OCI-LY7 (cell line): Measurements from ENCODE around the gene PLXDC2. TPM values are rescaled to one million over a fixed set of nuclear protein-coding genes. Genes with fewer than 3 reads are reported as not detected.

ENCODE experiments used
- BruUV-seq: library from RNA; stranded (reverse); fragments of 400-500 nt; replicated peaks from 2 replicates; lab custom pipeline; 2021; lab: Mats Ljungman, UMichigan
- CTCF ChIA-PET: fragments of 300-600 bp; sonication (Branson Sonifier 250); formaldehyde crosslinking; loops from one replicate; lab custom pipeline; 2022; ENCODE audit warnings: antibody characterized with exemption; ENCODE audit not compliant: unreplicated experiment; lab: Charles Lee
- POLR2A ChIA-PET: fragments of 300-600 bp; sonication (Branson Sonifier 250); formaldehyde crosslinking; loops from one replicate; lab custom pipeline; 2022; ENCODE audit warnings: antibody characterized with exemption; lab: Charles Lee
- DNase-seq: peaks from one replicate; pipeline ENCODE4 v3.0.0-alpha.2; 2015; ENCODE audit warnings: low spot score
- H2AFZ ChIP-seq: fragments of 200-600 bp; sonication (generic), shearing (Covaris generic); 2 replicates; pipeline ENCODE4 v1.6.1; 2014; ENCODE audit warnings: mild to moderate bottlenecking, antibody characterized with exemption, low read length, moderate library complexity
- H3K27ac ChIP-seq: fragments of 200-600 bp; sonication (generic); 2 replicates; pipeline ENCODE4 v1.5.1; 2014; ENCODE audit warnings: mixed run types, low read depth, mild to moderate bottlenecking, moderate library complexity, low read length, inconsistent platforms; ENCODE audit not compliant: poor library complexity, severe bottlenecking
- H3K36me3 ChIP-seq: fragments of 200-600 bp; sonication (generic); 2 replicates; pipeline ENCODE4 v1.6.1; 2014; ENCODE audit warnings: mild to moderate bottlenecking, antibody characterized with exemption, low read length, moderate library complexity, mixed read lengths; ENCODE audit not compliant: insufficient read depth
- H3K4me1 ChIP-seq: fragments of 200-600 bp; sonication (generic); 2 replicates; pipeline ENCODE4 v1.5.1; 2014; ENCODE audit warnings: mild to moderate bottlenecking, low read length; ENCODE audit not compliant: insufficient read depth, poor library complexity, severe bottlenecking
- H3K4me2 ChIP-seq: fragments of 200-600 bp; sonication (generic); 2 replicates; pipeline ENCODE4 v1.6.1; 2014; ENCODE audit warnings: mild to moderate bottlenecking, low read length
- H3K4me3 ChIP-seq: fragments of 200-600 bp; sonication (generic); 2 replicates; pipeline ENCODE4 v1.5.1; 2014; ENCODE audit warnings: mild to moderate bottlenecking, low read depth, low read length; ENCODE audit not compliant: poor library complexity, severe bottlenecking
- H3K79me2 ChIP-seq: fragments of 200-600 bp; sonication (generic); 2 replicates; pipeline ENCODE4 v1.6.1; 2016; ENCODE audit warnings: low read depth, mild to moderate bottlenecking, low read length, moderate library complexity, mixed read lengths; ENCODE audit not compliant: insufficient read depth
- H3K9me2 ChIP-seq: fragments of 200-600 bp; sonication (generic); 2 replicates; pipeline ENCODE4 v1.6.1; 2016; ENCODE audit warnings: mild to moderate bottlenecking, low read length, mixed read lengths; ENCODE audit not compliant: insufficient read depth
- H3K9me3 ChIP-seq: fragments of 200-600 bp; sonication (generic); 2 replicates; pipeline ENCODE4 v1.6.1; 2014; ENCODE audit warnings: mild to moderate bottlenecking, mixed run types, low read length, mixed read lengths
- H4K20me1 ChIP-seq: fragments of 200-600 bp; sonication (generic); 2 replicates; pipeline ENCODE4 v1.6.1; 2014; ENCODE audit warnings: mild to moderate bottlenecking, antibody characterized with exemption, low read length, moderate library complexity, mixed read lengths; ENCODE audit not compliant: insufficient read depth
- EZH2phosphoT487 ChIP-seq: fragments of 200-600 bp; sonication (generic); IDR thresholded peaks from 2 replicates; pipeline ENCODE4 v1.6.1; 2018; ENCODE audit warnings: low read depth, borderline replicate concordance, mild to moderate bottlenecking, mixed run types, antibody characterized with exemption, low read length, moderate library complexity, mixed read lengths
- intact Hi-C: fragments of 100-400 bp; cut with micrococcal nuclease; formaldehyde crosslinking; loops from one replicate; pipeline ENCODE4 v1.10.0; 2022; ENCODE audit not compliant: unreplicated experiment
- total RNA-seq, 2 experiments: library from RNA; depleted of rRNA in 1 of 2; stranded (reverse); fragments of >200 nt in 1 of 2; shearing (Covaris generic) in 1 of 2; gene quantifications; 2 replicates each; pipeline ENCODE4 v1.2.3, GENCODE V29; 2014 to 2022
- TF ChIP-seq, protein P1 (sequence below): fragments of 200-600 bp; sonication (generic); conservative IDR thresholded peaks from 2 replicates; pipeline ENCODE4 v1.5.1; 2014; ENCODE audit warnings: mild to moderate bottlenecking, antibody characterized with exemption, low read length, moderate library complexity, mixed read lengths

PLXDC2 gene
- total RNA-seq, 2 experiments from 2014 or later = not detected

DNA sequence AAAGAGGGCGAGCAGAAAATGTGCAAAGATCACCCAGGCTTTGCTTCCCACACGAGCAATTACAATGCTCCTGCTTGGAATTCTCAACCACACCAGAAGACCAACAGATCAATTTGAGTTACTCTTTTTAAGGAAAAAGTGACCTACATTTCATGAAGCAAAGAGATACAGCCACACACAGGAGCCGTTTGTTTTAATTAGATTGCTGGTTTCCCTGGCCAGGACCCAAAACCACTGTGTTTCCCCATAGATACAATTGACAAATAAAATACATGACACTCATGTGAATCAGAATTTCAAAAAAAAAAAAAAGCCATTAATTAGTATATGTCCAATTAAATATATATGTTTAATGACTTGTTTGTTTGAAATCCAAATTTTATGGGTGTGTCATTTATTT lies 458.3 kb downstream of the PLXDC2 start:
- Histone ChIP-seq H2AFZ (no peak overlapping the region), H3K27ac (no peak overlapping the region), H3K9me2 (no peaks in the 10 kb centered on the region), H3K79me2 (no peaks in the 10 kb centered on the region), H3K9me3 (no peaks in the 10 kb centered on the region), H4K20me1 (no peaks in the 10 kb centered on the region), H3K36me3 (no peaks in the 10 kb centered on the region), H3K4me2 (no peak overlapping the region), H3K4me1 (no peaks in the 10 kb centered on the region), H3K4me3 (no peak overlapping the region)
- no peak for DNase-seq
- ChIA-PET CTCF (no interaction called here), POLR2A (no interaction called here)
- no peak for TF ChIP-seq EZH2phosphoT487
- TF ChIP-seq, protein P1, sequence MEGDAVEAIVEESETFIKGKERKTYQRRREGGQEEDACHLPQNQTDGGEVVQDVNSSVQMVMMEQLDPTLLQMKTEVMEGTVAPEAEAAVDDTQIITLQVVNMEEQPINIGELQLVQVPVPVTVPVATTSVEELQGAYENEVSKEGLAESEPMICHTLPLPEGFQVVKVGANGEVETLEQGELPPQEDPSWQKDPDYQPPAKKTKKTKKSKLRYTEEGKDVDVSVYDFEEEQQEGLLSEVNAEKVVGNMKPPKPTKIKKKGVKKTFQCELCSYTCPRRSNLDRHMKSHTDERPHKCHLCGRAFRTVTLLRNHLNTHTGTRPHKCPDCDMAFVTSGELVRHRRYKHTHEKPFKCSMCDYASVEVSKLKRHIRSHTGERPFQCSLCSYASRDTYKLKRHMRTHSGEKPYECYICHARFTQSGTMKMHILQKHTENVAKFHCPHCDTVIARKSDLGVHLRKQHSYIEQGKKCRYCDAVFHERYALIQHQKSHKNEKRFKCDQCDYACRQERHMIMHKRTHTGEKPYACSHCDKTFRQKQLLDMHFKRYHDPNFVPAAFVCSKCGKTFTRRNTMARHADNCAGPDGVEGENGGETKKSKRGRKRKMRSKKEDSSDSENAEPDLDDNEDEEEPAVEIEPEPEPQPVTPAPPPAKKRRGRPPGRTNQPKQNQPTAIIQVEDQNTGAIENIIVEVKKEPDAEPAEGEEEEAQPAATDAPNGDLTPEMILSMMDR = no peak
- no TSS peak for BruUV-seq
- intact Hi-C loops = no loop called here

DNA sequence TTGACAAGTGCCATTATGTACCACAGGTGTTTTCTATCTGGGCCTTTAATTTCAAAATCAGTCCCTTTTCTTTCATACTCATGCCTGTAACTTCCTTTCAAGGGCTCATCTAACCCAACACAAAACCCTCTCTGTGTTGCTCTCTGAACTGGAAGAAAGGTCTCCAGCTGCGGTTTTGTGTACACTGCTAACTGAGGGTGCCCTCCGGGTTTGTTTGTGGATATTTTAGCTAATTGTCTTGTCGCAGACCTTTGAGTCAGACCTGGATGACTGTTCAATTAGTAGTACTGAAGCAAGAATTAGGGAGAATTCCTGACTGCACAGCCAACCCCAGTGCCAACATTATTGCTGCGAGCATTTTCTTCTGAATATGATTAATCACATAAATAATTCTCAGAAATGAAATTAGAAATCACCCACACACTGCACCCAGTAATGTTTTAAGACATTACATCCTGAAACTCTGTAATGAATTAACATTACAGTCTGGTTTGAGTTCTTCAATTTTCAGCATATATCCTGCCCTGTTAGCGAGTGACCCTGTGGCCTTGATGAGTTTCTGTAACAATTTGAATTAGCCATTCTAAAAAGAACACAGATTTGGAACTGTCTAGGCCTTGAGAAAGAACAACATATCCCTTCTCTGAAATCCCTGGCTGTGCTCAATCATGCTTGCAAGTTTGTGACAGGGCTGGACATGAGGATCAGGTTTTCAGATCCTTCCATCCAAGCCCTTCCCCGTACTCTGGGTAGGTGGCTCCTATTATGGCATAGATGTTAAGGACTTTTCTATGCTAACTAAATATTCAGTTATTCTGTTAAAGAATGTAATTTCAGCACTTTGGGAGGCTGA lies 460.1 kb downstream of the PLXDC2 start:
- no peaks in the 10 kb centered on the region for H3K79me2 ChIP-seq
- H3K27ac ChIP-seq = no peak overlapping the region
- H3K4me3 ChIP-seq = no peak overlapping the region
- no peak overlapping the region for H2AFZ ChIP-seq
- no peak for DNase-seq
- no peak for TF ChIP-seq EZH2phosphoT487
- TF ChIP-seq, protein P1 = no peak
- H4K20me1 ChIP-seq = no peaks in the 10 kb centered on the region
- intact Hi-C loops = no loop called here
- CTCF ChIA-PET = no interaction called here
- no peaks in the 10 kb centered on the region for H3K9me2 ChIP-seq
- no TSS peak for BruUV-seq
- no peaks in the 10 kb centered on the region for H3K9me3 ChIP-seq
- H3K4me1 ChIP-seq = no peaks in the 10 kb centered on the region
- no peak overlapping the region for H3K4me2 ChIP-seq
- H3K36me3 ChIP-seq = no peaks in the 10 kb centered on the region
- POLR2A ChIA-PET = interaction anchor here (0.7 kb wide), 1 partner anchor 365 kb away, joined by 5 read pairs; no protein-coding TSS in a partner anchor

DNA sequence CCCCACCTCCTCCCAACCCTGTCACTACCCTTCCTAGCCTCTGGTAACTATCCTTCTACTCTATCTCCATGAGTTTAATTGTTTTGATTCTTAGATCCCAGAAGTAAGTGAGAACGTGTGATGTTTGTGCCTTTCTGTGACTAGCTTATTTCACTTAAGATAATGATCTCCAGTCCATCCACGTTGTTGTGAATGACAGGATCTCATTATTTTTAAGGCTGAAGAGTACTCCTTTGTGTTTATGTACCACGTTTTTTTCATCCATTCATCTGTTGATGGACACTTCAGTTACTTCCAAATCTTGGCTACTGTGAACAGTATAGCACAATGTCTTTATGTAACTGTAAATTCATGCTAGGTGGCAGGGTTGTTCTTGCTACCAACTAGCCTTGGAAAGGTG lies 461.6 kb downstream of the PLXDC2 start:
- no peaks in the 10 kb centered on the region for H3K9me3 ChIP-seq
- intact Hi-C loops = no loop called here
- no peak overlapping the region for H3K4me3 ChIP-seq
- H3K27ac ChIP-seq = no peak overlapping the region
- H3K4me1 ChIP-seq = no peaks in the 10 kb centered on the region
- H3K36me3 ChIP-seq = no peaks in the 10 kb centered on the region
- no peaks in the 10 kb centered on the region for H3K79me2 ChIP-seq
- ChIA-PET POLR2A (no interaction called here), CTCF (no interaction called here)
- H3K9me2 ChIP-seq = no peaks in the 10 kb centered on the region
- DNase-seq = no peak
- no peak overlapping the region for H2AFZ ChIP-seq
- no TSS peak for BruUV-seq
- H3K4me2 ChIP-seq = no peak overlapping the region
- no peaks in the 10 kb centered on the region for H4K20me1 ChIP-seq
- TF ChIP-seq EZH2phosphoT487 = no peak
- TF ChIP-seq, protein P1 = no peak
